Measurements from ENCODE around the gene MISP3.

The MISP3 gene

DNA sequence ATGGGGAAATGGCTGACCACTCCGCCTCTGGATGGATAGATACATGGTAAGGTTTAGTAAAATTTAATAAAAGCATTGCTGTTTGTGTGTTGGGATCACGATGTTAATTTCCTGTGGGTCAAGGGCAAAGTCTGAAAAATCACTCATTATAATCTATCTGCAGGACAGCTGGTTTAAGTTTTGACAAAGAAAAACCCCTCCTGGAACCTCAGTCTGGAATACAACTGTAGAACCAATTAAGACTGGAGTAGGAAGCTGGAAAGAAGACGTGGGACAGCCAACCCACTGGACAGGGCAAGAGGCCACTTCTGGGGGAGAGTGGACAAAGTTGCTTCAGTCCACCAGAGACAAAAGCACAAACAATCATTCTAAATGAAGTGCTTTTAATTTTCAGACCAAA lies 46.6 kb downstream of the MISP3 start:
- no peak for TF ChIP-seq BACH2 (CRISPR knock-in tag; IDR thresholded peaks at IDR 0.05; ENCODE audit: borderline replicate concordance)
- no peak for ATAC-seq

GRCh38 chr19:14119644-14120496 lies 47.3 kb downstream of the MISP3 start:
- TF ChIP-seq CSRNP3 (CRISPR knock-in tag; IDR thresholded peaks at IDR 0.05) (no peak), PPARA (CRISPR knock-in tag; IDR thresholded peaks at IDR 0.05; ENCODE audit: borderline replicate concordance) (no peak), ZNF565 (CRISPR knock-in tag; conservative IDR thresholded peaks at IDR 0.05; ENCODE audit: low read depth) (no peak), GLIS3 (CRISPR knock-in tag; IDR thresholded peaks at IDR 0.05) (no peak), ZNF8 (CRISPR knock-in tag; IDR thresholded peaks at IDR 0.05) (no peak), ZNF70 (CRISPR knock-in tag; IDR thresholded peaks at IDR 0.05) (no peak), ZFP30 (CRISPR knock-in tag; IDR thresholded peaks at IDR 0.05) (no peak), CSDC2 (CRISPR knock-in tag; IDR thresholded peaks at IDR 0.05) (no peak), SNAI2 (CRISPR knock-in tag; IDR thresholded peaks at IDR 0.05) (no peak), POU6F1 (CRISPR knock-in tag; IDR thresholded peaks at IDR 0.05; ENCODE audit: borderline replicate concordance, low read depth) (no peak), RARB (CRISPR knock-in tag; IDR thresholded peaks at IDR 0.05) (no peak), ISL1 (CRISPR knock-in tag; IDR thresholded peaks at IDR 0.05) (no peak), ESRRG (CRISPR knock-in tag; IDR thresholded peaks at IDR 0.05) (no peak), ZFP3 (CRISPR knock-in tag; IDR thresholded peaks at IDR 0.05) (no peak)
- no peak for ATAC-seq

DNA sequence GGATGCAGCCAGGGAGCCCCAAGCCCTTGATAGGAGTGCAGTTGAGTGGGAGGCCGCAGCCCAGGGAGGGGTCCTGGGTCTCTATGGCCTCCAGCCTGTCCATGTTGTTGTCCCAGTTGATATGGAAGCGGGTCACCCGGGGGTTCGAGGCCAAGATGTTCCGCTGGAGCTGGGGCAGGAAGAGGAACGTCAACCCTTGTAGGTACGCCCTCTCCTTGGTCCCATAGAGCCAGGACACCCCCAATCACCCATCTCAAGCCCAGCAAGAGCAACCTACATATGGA lies 47.9 kb downstream of the MISP3 start:
- ATAC-seq = no peak
- TF ChIP-seq TOX (CRISPR knock-in tag; IDR thresholded peaks at IDR 0.05; ENCODE audit: borderline replicate concordance) (no peak), ARNTL (CRISPR knock-in tag; IDR thresholded peaks at IDR 0.05; ENCODE audit: borderline replicate concordance, low read depth) (no peak), PPARA (CRISPR knock-in tag; IDR thresholded peaks at IDR 0.05; ENCODE audit: borderline replicate concordance) (no peak), ZNF565 (CRISPR knock-in tag; conservative IDR thresholded peaks at IDR 0.05; ENCODE audit: low read depth) (no peak), ESRRG (CRISPR knock-in tag; IDR thresholded peaks at IDR 0.05) (no peak), ZFP3 (CRISPR knock-in tag; IDR thresholded peaks at IDR 0.05) (no peak), ZFP30 (CRISPR knock-in tag; IDR thresholded peaks at IDR 0.05) (no peak), ISL1 (CRISPR knock-in tag; IDR thresholded peaks at IDR 0.05) (no peak), TCF4 (CRISPR knock-in tag; IDR thresholded peaks at IDR 0.05; ENCODE audit: borderline replicate concordance) (no peak), SNAI2 (CRISPR knock-in tag; IDR thresholded peaks at IDR 0.05) (no peak), RARB (CRISPR knock-in tag; IDR thresholded peaks at IDR 0.05) (no peak), ZNF70 (CRISPR knock-in tag; IDR thresholded peaks at IDR 0.05) (no peak), CSRNP3 (CRISPR knock-in tag; IDR thresholded peaks at IDR 0.05) (no peak), OSR1 (CRISPR knock-in tag; IDR thresholded peaks at IDR 0.05) (no peak), CSDC2 (CRISPR knock-in tag; IDR thresholded peaks at IDR 0.05) (no peak)
- TF ChIP-seq, protein P1, sequence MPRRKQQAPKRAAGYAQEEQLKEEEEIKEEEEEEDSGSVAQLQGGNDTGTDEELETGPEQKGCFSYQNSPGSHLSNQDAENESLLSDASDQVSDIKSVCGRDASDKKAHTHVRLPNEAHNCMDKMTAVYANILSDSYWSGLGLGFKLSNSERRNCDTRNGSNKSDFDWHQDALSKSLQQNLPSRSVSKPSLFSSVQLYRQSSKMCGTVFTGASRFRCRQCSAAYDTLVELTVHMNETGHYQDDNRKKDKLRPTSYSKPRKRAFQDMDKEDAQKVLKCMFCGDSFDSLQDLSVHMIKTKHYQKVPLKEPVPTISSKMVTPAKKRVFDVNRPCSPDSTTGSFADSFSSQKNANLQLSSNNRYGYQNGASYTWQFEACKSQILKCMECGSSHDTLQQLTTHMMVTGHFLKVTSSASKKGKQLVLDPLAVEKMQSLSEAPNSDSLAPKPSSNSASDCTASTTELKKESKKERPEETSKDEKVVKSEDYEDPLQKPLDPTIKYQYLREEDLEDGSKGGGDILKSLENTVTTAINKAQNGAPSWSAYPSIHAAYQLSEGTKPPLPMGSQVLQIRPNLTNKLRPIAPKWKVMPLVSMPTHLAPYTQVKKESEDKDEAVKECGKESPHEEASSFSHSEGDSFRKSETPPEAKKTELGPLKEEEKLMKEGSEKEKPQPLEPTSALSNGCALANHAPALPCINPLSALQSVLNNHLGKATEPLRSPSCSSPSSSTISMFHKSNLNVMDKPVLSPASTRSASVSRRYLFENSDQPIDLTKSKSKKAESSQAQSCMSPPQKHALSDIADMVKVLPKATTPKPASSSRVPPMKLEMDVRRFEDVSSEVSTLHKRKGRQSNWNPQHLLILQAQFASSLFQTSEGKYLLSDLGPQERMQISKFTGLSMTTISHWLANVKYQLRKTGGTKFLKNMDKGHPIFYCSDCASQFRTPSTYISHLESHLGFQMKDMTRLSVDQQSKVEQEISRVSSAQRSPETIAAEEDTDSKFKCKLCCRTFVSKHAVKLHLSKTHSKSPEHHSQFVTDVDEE (CRISPR knock-in tag; IDR thresholded peaks at IDR 0.05) = no peak

DNA sequence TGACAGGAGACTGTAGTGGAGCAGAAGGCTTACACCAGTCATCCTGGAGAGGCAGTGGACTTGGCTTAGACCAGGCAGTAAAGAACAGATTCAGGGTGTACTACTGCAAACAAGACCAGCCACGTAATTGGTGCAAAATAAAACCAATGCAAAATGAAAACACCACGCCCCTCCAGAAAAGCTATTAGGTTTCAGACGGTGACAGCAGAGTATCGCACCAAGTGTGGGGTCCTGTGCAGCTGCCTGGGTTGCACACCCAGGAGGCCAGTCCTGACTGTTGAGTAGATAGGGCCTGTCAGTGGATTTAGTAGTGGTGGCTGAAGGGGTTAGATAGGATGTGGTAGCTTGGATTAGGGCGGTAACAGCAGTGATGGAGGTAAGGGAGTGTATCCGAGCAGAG lies 50.3 kb downstream of the MISP3 start:
- ATAC-seq = no peak
- no peak for TF ChIP-seq PPARA (CRISPR knock-in tag; IDR thresholded peaks at IDR 0.05; ENCODE audit: borderline replicate concordance)
- TF ChIP-seq ZNF565 (CRISPR knock-in tag; conservative IDR thresholded peaks at IDR 0.05; ENCODE audit: low read depth) = no peak
- no peak for TF ChIP-seq CREB5 (CRISPR knock-in tag; IDR thresholded peaks at IDR 0.05; ENCODE audit: low read depth)
- no peak for TF ChIP-seq POU6F1 (CRISPR knock-in tag; IDR thresholded peaks at IDR 0.05; ENCODE audit: borderline replicate concordance, low read depth)
- no peak for TF ChIP-seq TCF4 (CRISPR knock-in tag; IDR thresholded peaks at IDR 0.05; ENCODE audit: borderline replicate concordance)
- TF ChIP-seq CSDC2 (CRISPR knock-in tag; IDR thresholded peaks at IDR 0.05) = no peak
- no peak for TF ChIP-seq CSRNP3 (CRISPR knock-in tag; IDR thresholded peaks at IDR 0.05)
- no peak for TF ChIP-seq ISL1 (CRISPR knock-in tag; IDR thresholded peaks at IDR 0.05)
- no peak for TF ChIP-seq ESRRG (CRISPR knock-in tag; IDR thresholded peaks at IDR 0.05)
- TF ChIP-seq ARNTL (CRISPR knock-in tag; IDR thresholded peaks at IDR 0.05; ENCODE audit: borderline replicate concordance, low read depth) = no peak
- no peak for TF ChIP-seq ZC3H10 (CRISPR knock-in tag; IDR thresholded peaks at IDR 0.05)
- no peak for TF ChIP-seq ZNF8 (CRISPR knock-in tag; IDR thresholded peaks at IDR 0.05)
- no peak for TF ChIP-seq SNAI2 (CRISPR knock-in tag; IDR thresholded peaks at IDR 0.05)

Measured in SK-N-SH treated with all-trans-retinoic acid at 6 μM for 48 hours (cell line).